GM21825 (cell line): ENCODE measurements around the gene GCAT.
A peak's percentile ranks its signal among the peaks of the same experiment; 100 is the strongest.

ENCODE experiments used
- ATAC-seq: cut with Tn5 transposase; IDR thresholded peaks from one replicate; pipeline ENCODE4 v1.9.1; 2021; ENCODE audit warnings: mild to moderate bottlenecking, moderate library complexity; ENCODE audit not compliant: unreplicated experiment

The GCAT gene

GRCh38 chr22:37807410-37808293 is at the start of gene GCAT:
Gene GCAT, plus strand, starts transcription at chr22:37807934. Its CDS starts 34 bp downstream, at chr22:37807968.
- peak; percentile 84 for ATAC-seq

GRCh38 chr22:37758694-37759093 is 49.0 kb upstream of the GCAT start:
- ATAC-seq = no peak

- no peak for ATAC-seq
Observed at GRCh38 chr22:37759281-37759680, 48.5 kb upstream of the GCAT start.

- ATAC-seq = no peak
Observed at GRCh38 chr22:37760152-37760551, 47.6 kb upstream of the GCAT start.

- no peak for ATAC-seq
Observed at GRCh38 chr22:37762389-37762836, 45.3 kb upstream of the GCAT start.

GRCh38 chr22:37763012-37763411 is 44.7 kb upstream of the GCAT start:
- ATAC-seq = no peak

- no peak for ATAC-seq
Observed at GRCh38 chr22:37763652-37764051, 44.1 kb upstream of the GCAT start.

- no peak for ATAC-seq
Observed at GRCh38 chr22:37764622-37765021, 43.1 kb upstream of the GCAT start.

GRCh38 chr22:37765498-37765897 is 42.2 kb upstream of the GCAT start:
- no peak for ATAC-seq

- ATAC-seq = no peak
Observed at GRCh38 chr22:37765953-37766576, 41.7 kb upstream of the GCAT start.

- no peak for ATAC-seq
Observed at GRCh38 chr22:37768273-37768672, 39.5 kb upstream of the GCAT start.

- ATAC-seq = no peak
Observed at GRCh38 chr22:37769056-37769455, 38.7 kb upstream of the GCAT start.

GRCh38 chr22:37771081-37771480 is 36.7 kb upstream of the GCAT start:
- no peak for ATAC-seq

- ATAC-seq = no peak
Observed at GRCh38 chr22:37771702-37772427, 35.9 kb upstream of the GCAT start.

GRCh38 chr22:37774728-37775127 is 33.0 kb upstream of the GCAT start:
- no peak for ATAC-seq

GRCh38 chr22:37775785-37776638 is 31.7 kb upstream of the GCAT start:
- ATAC-seq = no peak

GRCh38 chr22:37776639-37777005 is 31.1 kb upstream of the GCAT start:
- no peak for ATAC-seq

GRCh38 chr22:37777122-37777687 is 30.5 kb upstream of the GCAT start:
- ATAC-seq = no peak

GRCh38 chr22:37778370-37779009 is 29.2 kb upstream of the GCAT start:
- no peak for ATAC-seq
